H1 (cell line): Measurements from ENCODE around the gene SRGAP2C. TPM values are rescaled to one million over a fixed set of nuclear protein-coding genes. Genes with fewer than 3 reads are reported as not detected.
"Not testable (repeated sequence)": the region's sequence is repeated elsewhere in the genome, so short reads cannot be mapped to it uniquely, and the experiment has no call there.

Experiments used
- CTCF ChIA-PET: fragments of 300-600 bp; sonication (Branson Sonifier 250); formaldehyde crosslinking; loops from one replicate; lab custom pipeline; 2021; ENCODE audit not compliant: partially characterized antibody; lab: Charles Lee
- POLR2A ChIA-PET: fragments of 300-600 bp; sonication (Branson Sonifier 250); formaldehyde crosslinking; loops from one replicate; lab custom pipeline; 2021; ENCODE audit warnings: inconsistent platforms; ENCODE audit not compliant: partially characterized antibody; lab: Charles Lee
- DNase-seq, 2 experiments: peaks; one replicate each; pipeline versions ENCODE4 v3.0.0 to v3.0.0-alpha.2; 2010 to 2022; ENCODE audit warnings: low spot score in 2 of 2, low read depth in 1 of 2, mixed read lengths in 1 of 2
- FAIRE-seq: peaks from 2 replicates; lab custom pipeline; 2011; peaks lifted over from hg19 to GRCh38; lab: Jason Lieb, UNC
- H2AFZ ChIP-seq: 2 replicates; pipeline ENCODE4 v1.8.1; 2012; ENCODE audit warnings: low read length, inconsistent platforms
- H2AK5ac ChIP-seq: 2 replicates; pipeline ENCODE4 v1.6.1; 2013; ENCODE audit warnings: low read depth, low read length
- H2BK120ac ChIP-seq: replicated peaks from 2 replicates; pipeline ENCODE3; 2013; ENCODE audit warnings: low read depth, low read length, inconsistent platforms
- H2BK12ac ChIP-seq: 2 replicates; pipeline ENCODE4 v1.6.1; 2013; ENCODE audit warnings: low read depth, low read length
- H2BK15ac ChIP-seq: 2 replicates; pipeline ENCODE4 v1.6.1; 2013; ENCODE audit warnings: low read length
- H2BK20ac ChIP-seq: 2 replicates; pipeline ENCODE4 v1.6.1; 2013; ENCODE audit warnings: low read length
- H2BK5ac ChIP-seq: 2 replicates; pipeline ENCODE4 v1.6.1; 2013; ENCODE audit warnings: low read depth, low read length
- H3K14ac ChIP-seq: 2 replicates; pipeline ENCODE4 v1.6.1; 2013; ENCODE audit warnings: inconsistent platforms; ENCODE audit not compliant: insufficient read length
- H3K18ac ChIP-seq: 2 replicates; pipeline ENCODE4 v1.6.1; 2013; ENCODE audit warnings: low read length; ENCODE audit errors: extremely low read depth
- H3K23ac ChIP-seq: 2 replicates; pipeline ENCODE4 v1.6.1; 2013; ENCODE audit warnings: inconsistent platforms; ENCODE audit not compliant: insufficient read length
- H3K23me2 ChIP-seq: 2 replicates; pipeline ENCODE4 v1.6.1; 2013; ENCODE audit warnings: low read depth, low read length
- H3K27ac ChIP-seq: 2 replicates; pipeline ENCODE4 v1.6.1; 2011; ENCODE audit warnings: low read depth, low read length, inconsistent platforms
- H3K27me3 ChIP-seq, 4 experiments: replicated peaks in 1 of 4; 1 replicate in 1 of 4; 2 replicates in 3 of 4; pipeline versions ENCODE4 v1.6.1 to v1.8.1; 2011 to 2013; ENCODE audit warnings: low read length in 3 of 4, mild to moderate bottlenecking in 3 of 4, inconsistent platforms in 2 of 4, mixed read lengths in 2 of 4, moderate library complexity in 1 of 4; ENCODE audit not compliant: control insufficient read depth in 3 of 4, insufficient read depth in 3 of 4; ENCODE audit errors: extremely low read depth in 1 of 4
- H3K36me3 ChIP-seq, 4 experiments: 2 replicates each; pipeline versions ENCODE4 v1.6.1 to v1.8.1; 2011 to 2013; ENCODE audit warnings: mild to moderate bottlenecking in 4 of 4, low read length in 3 of 4, moderate library complexity in 2 of 4, control low read depth in 1 of 4, inconsistent platforms in 1 of 4; ENCODE audit not compliant: insufficient read depth in 4 of 4, control insufficient read depth in 2 of 4
- H3K4ac ChIP-seq: replicated peaks from 2 replicates; pipeline ENCODE3; 2013; ENCODE audit warnings: low read length, low read depth, mixed read lengths, inconsistent platforms; ENCODE audit not compliant: insufficient read length
- H3K4me1 ChIP-seq, 4 experiments: replicated peaks in 1 of 4; 1 replicate in 1 of 4; 2 replicates in 3 of 4; pipeline versions ENCODE4 v1.6.1 to v1.8.1; 2011 to 2013; ENCODE audit warnings: low read length in 3 of 4, inconsistent platforms in 2 of 4, mixed read lengths in 1 of 4; ENCODE audit not compliant: insufficient read depth in 4 of 4, control insufficient read depth in 3 of 4
- H3K4me2 ChIP-seq, 2 experiments: 2 replicates each; pipeline versions ENCODE4 v1.6.1 to v1.8.1; 2011 to 2013; ENCODE audit warnings: low read depth in 2 of 2, low read length in 2 of 2, control low read depth in 1 of 2, inconsistent platforms in 1 of 2, mild to moderate bottlenecking in 1 of 2; ENCODE audit not compliant: insufficient read depth in 1 of 2
- H3K4me3 ChIP-seq, 4 experiments: fragments of 200-600, 300-600 bp in 1 of 4; sonication (generic), shearing (Covaris generic), sonication (Bioruptor Twin) in 1 of 4; 2 replicates each; pipeline versions ENCODE4 v1.5.1 to v1.8.1; 2011 to 2016; ENCODE audit warnings: low read length in 4 of 4, low read depth in 3 of 4, control low read depth in 2 of 4, inconsistent platforms in 2 of 4, mild to moderate bottlenecking in 2 of 4, mixed read lengths in 1 of 4, moderate library complexity in 1 of 4; ENCODE audit not compliant: insufficient read depth in 2 of 4; ENCODE audit errors: extremely low read depth in 1 of 4
- H3K56ac ChIP-seq: replicated peaks from 2 replicates; pipeline ENCODE3; 2013; ENCODE audit warnings: low read depth, mild to moderate bottlenecking, mixed read lengths, low read length, inconsistent platforms; ENCODE audit not compliant: insufficient read length
- H3K79me1 ChIP-seq: 2 replicates; pipeline ENCODE4 v1.6.1; 2013; ENCODE audit warnings: low read depth, low read length, control low read depth
- H3K79me2 ChIP-seq, 2 experiments: 2 replicates each; pipeline versions ENCODE4 v1.6.1 to v1.8.1; 2012 to 2013; ENCODE audit warnings: low read length in 2 of 2, mild to moderate bottlenecking in 2 of 2, inconsistent platforms in 1 of 2; ENCODE audit not compliant: insufficient read depth in 2 of 2, control insufficient read depth in 1 of 2
- H3K9ac ChIP-seq, 4 experiments: replicated peaks in 1 of 4; 1 replicate in 1 of 4; 2 replicates in 3 of 4; pipeline versions ENCODE4 v1.6.1 to v1.8.1; 2011 to 2013; ENCODE audit warnings: low read depth in 3 of 4, low read length in 3 of 4, control low read depth in 2 of 4, mild to moderate bottlenecking in 2 of 4, moderate library complexity in 2 of 4, inconsistent platforms in 1 of 4; ENCODE audit errors: extremely low read depth in 1 of 4
- H3K9me3 ChIP-seq, 2 experiments: 2 replicates each; pipeline versions ENCODE4 v1.6.1 to v1.8.1; 2012 to 2013; ENCODE audit warnings: mild to moderate bottlenecking in 2 of 2, moderate library complexity in 2 of 2, control low read depth in 1 of 2, inconsistent platforms in 1 of 2, low read depth in 1 of 2, low read length in 1 of 2, mixed read lengths in 1 of 2; ENCODE audit not compliant: insufficient read depth in 2 of 2
- H4K20me1 ChIP-seq, 2 experiments: replicated peaks in 1 of 2; 2 replicates each; pipeline versions ENCODE3 to v1.8.1; 2011 to 2013; ENCODE audit warnings: inconsistent platforms in 2 of 2, low read length in 2 of 2, mild to moderate bottlenecking in 1 of 2; ENCODE audit not compliant: insufficient read depth in 2 of 2, control insufficient read depth in 1 of 2
- H4K5ac ChIP-seq: 2 replicates; pipeline ENCODE4 v1.6.1; 2013; ENCODE audit warnings: low read length, low read depth, mixed read lengths, inconsistent platforms; ENCODE audit not compliant: insufficient read length
- H4K8ac ChIP-seq: 2 replicates; pipeline ENCODE4 v1.8.0; 2013; ENCODE audit warnings: mild to moderate bottlenecking, moderate library complexity, low read length, inconsistent platforms; ENCODE audit not compliant: insufficient read depth; ENCODE audit errors: extremely low read depth
- H4K91ac ChIP-seq: replicated peaks from 2 replicates; pipeline ENCODE3; 2013; ENCODE audit warnings: low read length, mixed read lengths, inconsistent platforms; ENCODE audit not compliant: insufficient read length
- WGBS, 2 experiments: shearing (Covaris generic) in 1 of 2; methylation state at CpG; one replicate each; pipeline versions ENCODE4 v1.1.6 to v1.1.7; 2013 to 2015; ENCODE audit warnings: low lambda C conversion rate in 2 of 2, mixed read lengths in 2 of 2, inconsistent platforms in 1 of 2, low coverage in 1 of 2, missing lambda C conversion rate in 1 of 2; ENCODE audit not compliant: insufficient replicate concordance in 2 of 2, insufficient coverage in 1 of 2, insufficient read length in 1 of 2; ENCODE audit errors: extremely low coverage in 1 of 2, missing lambda C conversion rate in 1 of 2; 5-methylcytosine and 5-hydroxymethylcytosine counted together
- polyA plus RNA-seq, 7 experiments: library from polyadenylated mRNA; depleted of rRNA in 3 of 7; stranded (reverse) in 5 of 7; unstranded in 2 of 7; fragments of >200 nt in 5 of 7; fragments of 200-250 nt in 2 of 7; gene quantifications; 1 replicate in 5 of 7; 2 replicates in 1 of 7; 4 replicates in 1 of 7; pipeline versions ENCODE4 v1.2.1 to v1.2.3, GENCODE V29; 2011 to 2013; ENCODE audit warnings: missing spikeins in 2 of 7, mixed read lengths in 2 of 7
- total RNA-seq: library from RNA; stranded (reverse); fragmentation: NEBNext Ultra II Directional; extraction: Animal tissue kit (Norgen Biotek cat#: 25700); gene quantifications from 2 replicates; pipeline ENCODE4 v1.2.1, GENCODE V29; 2021

The SRGAP2C gene
- total and polyA plus RNA-seq, 2 of the 8 experiments (the other 6 are each of a cell fraction or from before 2014, with no cell fraction given): 2.5 to 25.2 TPM

DNA sequence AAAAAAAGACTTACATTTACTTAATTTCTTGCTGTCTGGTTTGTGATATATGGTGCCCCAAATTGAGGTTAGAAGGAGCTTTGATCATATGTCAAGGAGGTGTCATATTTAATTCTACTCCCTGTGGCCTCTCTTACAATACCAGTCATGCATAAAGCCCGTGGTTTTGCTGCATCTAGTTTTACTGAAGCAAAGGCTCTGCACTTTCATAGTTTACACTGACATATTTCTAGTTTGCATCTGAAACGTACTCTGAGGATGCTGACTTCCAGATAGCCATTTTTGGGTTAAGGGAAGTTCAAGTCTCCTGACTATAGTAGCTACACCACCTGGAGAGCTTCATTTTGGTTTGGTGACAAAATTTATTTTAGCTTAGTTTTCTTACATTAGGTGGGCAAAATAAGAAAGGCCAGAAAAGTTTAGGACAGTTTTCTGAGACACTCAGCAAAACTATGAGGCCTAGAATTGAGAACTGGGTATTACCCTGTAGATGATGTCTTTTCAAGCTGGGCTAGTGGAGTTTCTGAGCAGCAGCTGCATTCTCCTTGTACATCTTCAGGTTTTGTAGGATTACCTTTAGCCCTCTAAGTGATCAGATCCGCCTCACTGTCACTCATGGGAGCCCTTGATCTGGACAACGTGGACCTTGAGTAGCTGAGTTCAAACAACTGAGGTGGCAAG, 47.8 kb downstream of the SRGAP2C start:
- H3K18ac ChIP-seq, H4K91ac ChIP-seq, H2BK5ac ChIP-seq, CTCF ChIA-PET, H2BK12ac ChIP-seq, H3K4me2 ChIP-seq, H3K23ac ChIP-seq, H3K9ac ChIP-seq, H2BK20ac ChIP-seq, H3K23me2 ChIP-seq, H2BK120ac ChIP-seq, H3K4ac ChIP-seq, H3K56ac ChIP-seq, H2BK15ac ChIP-seq, H4K8ac ChIP-seq, H3K36me3 ChIP-seq, H3K27ac ChIP-seq, H4K20me1 ChIP-seq, POLR2A ChIA-PET, DNase-seq, H3K4me3 ChIP-seq, H3K14ac ChIP-seq, H3K79me1 ChIP-seq, H3K4me1 ChIP-seq, FAIRE-seq, H3K79me2 ChIP-seq, H2AK5ac ChIP-seq, H2AFZ ChIP-seq, H3K9me3 ChIP-seq, H3K27me3 ChIP-seq, H4K5ac ChIP-seq: not testable (repeated sequence)
- 77% methylated on average over 1 of the region's 4 CpGs; no CpG with 5 or more reads in 1 of the 2 experiments for WGBS, 2 experiments
